RPMI8226 (cell line): ENCODE measurements around the gene CLDN15.
A peak's percentile ranks its signal among the peaks of the same experiment; 100 is the strongest.
"Not testable (repeated sequence)": the region's sequence is repeated elsewhere in the genome, so short reads cannot be mapped to it uniquely, and the experiment has no call there.

Experiments
- DNase-seq: peaks from one replicate; pipeline ENCODE4 v3.0.0-alpha.2; 2015

The CLDN15 gene

GRCh38 chr7:101218236-101219125 is 19.1 kb downstream of the CLDN15 start:
- DNase-seq = no peak

- peak; percentile 100 for DNase-seq
Measured at GRCh38 chr7:101217388-101218235, 20.0 kb downstream of the CLDN15 start, which contains the start of the genes PLOD3 and ZNHIT1. TSS of gene PLOD3 (minus strand) at chr7:101217581. CDS start at chr7:101217274, 307 bp downstream. TSS of gene ZNHIT1 (plus strand) at chr7:101218165. CDS start at chr7:101218196, 31 bp downstream.

- peak; percentile 31 for DNase-seq
Measured at GRCh38 chr7:101216860-101217387, 20.7 kb downstream of the CLDN15 start.

GRCh38 chr7:101216001-101216859 is 21.4 kb downstream of the CLDN15 start:
- DNase-seq = peak; percentile 45

- DNase-seq = no peak
Measured at GRCh38 chr7:101212014-101212413, 25.6 kb downstream of the CLDN15 start.

- DNase-seq = no peak
Measured at GRCh38 chr7:101211501-101211900, 26.1 kb downstream of the CLDN15 start.

GRCh38 chr7:101210143-101210542 is 27.5 kb downstream of the CLDN15 start:
- DNase-seq = no peak

GRCh38 chr7:101208794-101209193 is 28.8 kb downstream of the CLDN15 start:
- DNase-seq = no peak

- no peak for DNase-seq
Measured at GRCh38 chr7:101207459-101207858, 30.1 kb downstream of the CLDN15 start.

- DNase-seq = no peak
Measured at GRCh38 chr7:101206665-101207042, 30.9 kb downstream of the CLDN15 start.

- no peak for DNase-seq
Measured at GRCh38 chr7:101205901-101206664, 31.5 kb downstream of the CLDN15 start.

GRCh38 chr7:101203740-101204738 is 33.6 kb downstream of the CLDN15 start:
- DNase-seq = not testable (repeated sequence)

GRCh38 chr7:101202603-101202918 is 35.0 kb downstream of the CLDN15 start:
- DNase-seq = no peak

- DNase-seq = peak; percentile 83
Measured at GRCh38 chr7:101201695-101202602, 35.7 kb downstream of the CLDN15 start.

- no peak for DNase-seq
Measured at GRCh38 chr7:101200862-101201599, 36.6 kb downstream of the CLDN15 start, which contains the start of gene MOGAT3. TSS of gene MOGAT3 (minus strand) at chr7:101201036. CDS start at chr7:101200854, 182 bp downstream.

- DNase-seq = no peak
Measured at GRCh38 chr7:101200504-101200861, 37.1 kb downstream of the CLDN15 start.

GRCh38 chr7:101199522-101199921 is 38.1 kb downstream of the CLDN15 start:
- DNase-seq = not testable (repeated sequence)

GRCh38 chr7:101198476-101198875 is 39.1 kb downstream of the CLDN15 start:
- no peak for DNase-seq
